Ascending aorta (tissue), 2 donors: Measurements from ENCODE around the gene PGLYRP2. TPM values are rescaled to one million over a fixed set of nuclear protein-coding genes. Genes with fewer than 3 reads are reported as not detected.
A peak's percentile ranks its signal among the peaks of the same experiment; 100 is the strongest.

ENCODE experiments used
- DNase-seq, 2 donors: peaks; one replicate each; pipeline ENCODE4 v3.0.0-alpha.2; 2019; ENCODE audit warnings: low spot score in 2 of 2
- H3K27ac ChIP-seq, 2 donors: fragments of 200-600 bp; sonication (generic); one replicate each; pipeline ENCODE4 v1.5.1; 2016 to 2017; ENCODE audit warnings: mild to moderate bottlenecking in 1 of 2
- H3K27me3 ChIP-seq: fragments of 200-600 bp; sonication (generic); one replicate; pipeline ENCODE4 v1.5.1; 2017
- H3K36me3 ChIP-seq, 2 donors: fragments of 200-600 bp; sonication (generic); one replicate each; pipeline ENCODE4 v1.5.1; 2016
- H3K4me1 ChIP-seq, 2 donors: fragments of 200-600 bp; sonication (generic); one replicate each; pipeline ENCODE4 v1.5.1; 2016 to 2017; ENCODE audit warnings: mild to moderate bottlenecking in 1 of 2
- H3K4me3 ChIP-seq, 2 donors: fragments of 200-600 bp; sonication (generic); one replicate each; pipeline ENCODE4 v1.5.1; 2016 to 2017; ENCODE audit warnings: mild to moderate bottlenecking in 1 of 2
- H3K9me3 ChIP-seq, 2 donors: fragments of 200-600 bp; sonication (generic); one replicate each; pipeline ENCODE4 v1.5.1; 2016
- intact Hi-C: fragments of 100-400 bp; cut with DNase I; formaldehyde crosslinking; loops from one replicate; pipeline ENCODE4 v1.15.1; 2023
- total RNA-seq: library from RNA; depleted of rRNA; stranded (reverse); fragments of >200 nt; gene quantifications from one replicate; pipeline ENCODE4 v1.1.0, GENCODE V29; 2016
- TF ChIP-seq, protein P1 (sequence below), 3 experiments: fragments of 200-600 bp in 2 of 3; fragments of 450-650 bp in 1 of 3; sonication (generic) in 2 of 3; IDR thresholded peaks; one replicate each; pipeline ENCODE4 v1.5.1; 2016 to 2019; ENCODE audit warnings: antibody characterized with exemption in 3 of 3, mild to moderate bottlenecking in 1 of 3, moderate library complexity in 1 of 3

Gene PGLYRP2
- total RNA-seq, 1 donor from 2014 or later = not detected

DNA sequence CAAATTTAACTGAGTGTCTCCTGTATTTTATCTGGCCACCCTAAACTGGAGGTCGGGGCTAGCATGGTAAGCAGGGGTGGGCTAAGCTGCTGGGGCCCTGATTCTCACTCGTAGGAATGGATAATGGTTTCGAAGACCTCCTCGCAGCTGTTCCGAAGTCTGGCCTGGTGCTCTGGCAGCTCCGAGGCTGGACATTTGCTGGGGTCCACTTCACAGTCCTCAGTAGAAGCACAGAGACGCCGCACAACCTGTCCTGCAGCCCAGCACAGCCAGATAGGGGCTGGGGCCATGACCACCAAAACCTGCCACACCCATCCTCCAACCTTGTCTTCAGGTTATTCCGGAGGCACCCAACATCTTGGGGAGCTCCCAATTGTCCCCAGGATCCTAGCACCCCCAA, 23.3 kb downstream of the PGLYRP2 start:
- no peaks in the 10 kb centered on the region for H3K9me3 ChIP-seq
- DNase-seq = no peak
- no peak overlapping the region for H3K27ac ChIP-seq
- H3K36me3 ChIP-seq = no peaks in the 10 kb centered on the region
- peaks cover 10% of the 10 kb centered on the region for H3K27me3 ChIP-seq
- intact Hi-C loops = no loop called here
- no peak overlapping the region for H3K4me3 ChIP-seq
- TF ChIP-seq, protein P1, sequence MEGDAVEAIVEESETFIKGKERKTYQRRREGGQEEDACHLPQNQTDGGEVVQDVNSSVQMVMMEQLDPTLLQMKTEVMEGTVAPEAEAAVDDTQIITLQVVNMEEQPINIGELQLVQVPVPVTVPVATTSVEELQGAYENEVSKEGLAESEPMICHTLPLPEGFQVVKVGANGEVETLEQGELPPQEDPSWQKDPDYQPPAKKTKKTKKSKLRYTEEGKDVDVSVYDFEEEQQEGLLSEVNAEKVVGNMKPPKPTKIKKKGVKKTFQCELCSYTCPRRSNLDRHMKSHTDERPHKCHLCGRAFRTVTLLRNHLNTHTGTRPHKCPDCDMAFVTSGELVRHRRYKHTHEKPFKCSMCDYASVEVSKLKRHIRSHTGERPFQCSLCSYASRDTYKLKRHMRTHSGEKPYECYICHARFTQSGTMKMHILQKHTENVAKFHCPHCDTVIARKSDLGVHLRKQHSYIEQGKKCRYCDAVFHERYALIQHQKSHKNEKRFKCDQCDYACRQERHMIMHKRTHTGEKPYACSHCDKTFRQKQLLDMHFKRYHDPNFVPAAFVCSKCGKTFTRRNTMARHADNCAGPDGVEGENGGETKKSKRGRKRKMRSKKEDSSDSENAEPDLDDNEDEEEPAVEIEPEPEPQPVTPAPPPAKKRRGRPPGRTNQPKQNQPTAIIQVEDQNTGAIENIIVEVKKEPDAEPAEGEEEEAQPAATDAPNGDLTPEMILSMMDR (IDR thresholded peaks at IDR 0.05) = no peak
- peaks cover 3 to 14% of the 10 kb centered on the region in 2 donors for H3K4me1 ChIP-seq

DNA sequence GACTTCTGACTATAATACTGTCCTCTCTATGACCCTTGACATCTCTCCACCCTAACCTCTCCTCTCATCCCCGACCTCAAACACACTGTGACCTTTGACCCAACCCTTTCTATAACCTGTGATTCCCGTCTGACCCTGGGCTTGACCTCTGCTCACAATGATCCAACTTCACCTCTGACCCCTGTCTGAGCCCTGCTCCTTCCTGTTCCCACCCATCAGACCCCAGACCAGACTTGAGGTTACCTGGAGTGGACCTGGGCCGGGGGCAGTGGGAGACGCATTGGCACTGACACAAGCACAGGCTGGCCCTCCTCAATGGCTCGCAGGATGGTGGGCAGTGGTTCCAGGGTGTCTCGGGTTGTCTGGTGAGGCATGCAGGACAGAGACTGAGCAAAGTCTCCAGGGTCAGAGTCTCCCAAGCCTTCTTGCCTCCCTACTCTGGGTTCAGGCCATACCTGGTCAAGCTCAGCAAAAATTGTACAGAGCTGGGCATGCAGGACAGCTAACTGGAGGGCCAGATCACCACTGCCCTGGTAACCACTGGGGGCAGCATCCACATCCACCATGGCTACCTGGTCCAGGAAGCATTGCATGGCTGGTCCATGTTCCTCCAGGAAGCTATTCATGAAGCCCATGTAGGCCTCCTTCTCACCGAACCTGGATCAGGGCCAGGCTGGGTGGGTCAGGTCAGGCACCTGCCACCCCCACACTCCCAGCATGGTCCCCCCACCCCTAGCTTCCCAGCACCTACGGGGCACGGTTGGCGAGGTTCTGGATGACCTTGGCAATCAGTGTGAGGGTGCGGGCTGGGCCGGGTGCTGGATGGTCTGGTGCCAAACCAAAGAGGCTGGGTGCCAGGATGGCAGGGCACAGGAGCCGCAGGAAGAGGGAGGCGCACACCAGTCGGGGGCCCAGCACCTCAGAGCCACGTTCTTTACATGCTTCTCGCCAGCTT, 25.1 kb downstream of the PGLYRP2 start:
- DNase-seq = no peak
- Histone ChIP-seq H3K9me3 (no peaks in the 10 kb centered on the region), H3K27me3 (peaks cover 10% of the 10 kb centered on the region), H3K4me1 (peaks cover 5 to 15% of the 10 kb centered on the region in 2 donors), H3K27ac (no peak overlapping the region), H3K36me3 (no peaks in the 10 kb centered on the region), H3K4me3 (no peak overlapping the region)
- intact Hi-C loops = loop anchor here (5.0 kb wide), 4 partner anchors 103 to 347 kb away; partner anchors contain the start of gene SYDE1
- TF ChIP-seq, protein P1 (IDR thresholded peaks at IDR 0.05) = no peak

DNA sequence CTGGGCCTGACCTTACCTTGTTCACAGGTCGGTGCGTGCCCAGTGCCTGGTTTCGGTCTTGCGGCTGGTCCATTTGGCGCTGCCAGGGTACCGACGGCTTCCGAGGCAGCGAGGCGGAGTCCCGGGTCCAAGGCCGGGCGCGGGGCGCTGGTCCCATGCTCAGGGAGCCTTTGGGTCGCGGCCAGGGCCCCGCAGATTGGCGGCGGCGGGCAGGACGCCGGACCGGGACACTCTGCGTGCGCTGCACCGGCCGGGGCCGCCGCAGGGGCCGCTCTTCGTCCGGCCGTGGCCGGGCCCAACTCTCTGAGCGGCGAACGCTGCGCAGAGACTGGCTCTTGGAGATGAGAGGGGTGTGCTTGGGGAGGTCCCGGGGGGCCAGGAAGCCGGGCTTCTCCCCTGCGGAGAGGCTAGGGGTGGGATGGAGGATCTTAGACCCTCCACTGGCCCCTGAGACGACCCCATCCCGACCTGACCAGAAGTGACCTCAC, 26.2 kb downstream of the PGLYRP2 start:
- peaks cover 9 to 21% of the 10 kb centered on the region in 2 donors for H3K4me1 ChIP-seq
- no peaks in the 10 kb centered on the region for H3K9me3 ChIP-seq
- TF ChIP-seq, protein P1 (IDR thresholded peaks at IDR 0.05) = peak; percentile 20 to 44 (median 33)
- peak overlapping the region; percentile 17 to 64 for H3K27ac ChIP-seq
- H3K4me3 ChIP-seq = peak overlapping the region; percentile 51 to 67
- no peak for DNase-seq
- no peaks in the 10 kb centered on the region for H3K36me3 ChIP-seq
- peaks cover 10% of the 10 kb centered on the region for H3K27me3 ChIP-seq
- intact Hi-C loops = loop anchor here (5.0 kb wide), 4 partner anchors 104 to 346 kb away; partner anchors contain the start of gene SYDE1

DNA sequence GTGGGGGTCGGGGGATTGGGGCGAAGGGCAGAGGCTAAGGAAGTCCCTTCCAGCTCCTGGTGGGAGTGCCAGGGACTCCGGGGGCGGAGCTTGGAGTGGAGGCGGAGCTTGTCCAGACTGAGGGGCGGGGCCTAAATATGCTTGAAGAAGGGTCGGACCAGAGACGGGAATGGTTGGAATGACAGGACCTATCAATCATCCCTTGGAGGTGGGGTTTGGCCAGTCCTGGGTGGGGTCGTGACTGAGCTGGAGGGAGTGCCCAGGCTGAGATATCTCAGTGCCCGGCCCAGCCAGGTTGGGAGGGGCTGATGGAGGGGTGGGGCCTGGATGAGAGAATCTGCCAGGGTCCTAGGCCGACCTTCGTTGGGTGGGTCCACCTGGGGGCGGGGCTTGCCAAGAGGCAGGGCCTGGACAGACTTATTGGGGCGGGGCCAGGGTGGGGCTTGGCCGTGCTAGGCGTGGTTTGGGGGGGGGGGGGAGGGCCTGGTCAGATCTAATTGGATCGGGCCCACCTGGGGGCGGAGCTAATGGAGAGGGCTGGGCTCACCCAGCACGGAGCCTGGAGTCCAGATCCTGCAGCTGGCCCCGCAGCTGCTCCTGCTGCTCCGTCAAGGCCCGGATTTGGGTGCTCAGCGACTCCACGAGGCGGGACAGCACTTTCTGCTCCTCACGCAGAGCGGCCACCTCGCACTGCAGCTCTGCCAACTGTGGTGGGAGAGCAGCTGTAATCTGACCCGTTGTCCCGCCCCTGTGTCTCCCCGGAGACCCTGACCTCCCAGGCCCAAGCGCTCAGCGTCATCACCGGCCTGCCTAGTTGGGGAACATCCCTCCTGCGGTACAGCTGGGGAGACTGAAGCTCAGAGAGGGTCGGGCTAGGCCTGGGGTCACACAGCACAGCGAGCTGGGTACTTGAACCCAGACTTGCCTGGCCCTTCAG, 26.9 kb downstream of the PGLYRP2 start:
- intact Hi-C loops = loop anchor here (5.0 kb wide), 4 partner anchors 105 to 345 kb away; partner anchors contain the start of gene SYDE1

More for the DNA sequence above, 26.9 kb downstream of the PGLYRP2 start:
- peak; percentile 53 to 90 for DNase-seq
- H3K4me3 ChIP-seq = peak overlapping the region; percentile 51 to 67
- H3K27me3 ChIP-seq = peaks cover 10% of the 10 kb centered on the region
- H3K27ac ChIP-seq = peak overlapping the region; percentile 17 to 64
- H3K4me1 ChIP-seq = peaks cover 9 to 21% of the 10 kb centered on the region in 2 donors
- no peaks in the 10 kb centered on the region for H3K36me3 ChIP-seq
- TF ChIP-seq, protein P1 (IDR thresholded peaks at IDR 0.05) = no peak
- H3K9me3 ChIP-seq = no peaks in the 10 kb centered on the region
